ENCODE measurements around the gene PTTG1IP2.

DNA sequence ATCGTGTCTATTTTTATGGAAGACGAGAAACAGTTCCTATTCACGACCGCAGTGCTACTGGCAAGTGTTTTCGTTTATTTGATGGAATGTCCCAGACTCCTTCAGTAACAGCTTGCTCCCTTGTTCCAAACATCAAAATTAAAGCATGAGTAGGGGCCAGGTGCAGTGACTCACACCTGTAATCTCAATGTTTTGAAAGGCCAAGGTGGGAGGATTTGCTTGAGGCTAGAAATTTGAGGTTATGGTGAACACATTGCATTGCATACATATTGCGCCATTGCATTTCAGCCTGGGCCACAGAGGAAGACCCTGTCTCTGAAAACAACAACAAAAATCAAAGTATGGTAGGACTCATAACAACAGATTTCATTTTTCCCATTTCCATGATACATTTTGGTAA, 22.8 kb downstream of the PTTG1IP2 start:
- TF ChIP-seq, protein P1, sequence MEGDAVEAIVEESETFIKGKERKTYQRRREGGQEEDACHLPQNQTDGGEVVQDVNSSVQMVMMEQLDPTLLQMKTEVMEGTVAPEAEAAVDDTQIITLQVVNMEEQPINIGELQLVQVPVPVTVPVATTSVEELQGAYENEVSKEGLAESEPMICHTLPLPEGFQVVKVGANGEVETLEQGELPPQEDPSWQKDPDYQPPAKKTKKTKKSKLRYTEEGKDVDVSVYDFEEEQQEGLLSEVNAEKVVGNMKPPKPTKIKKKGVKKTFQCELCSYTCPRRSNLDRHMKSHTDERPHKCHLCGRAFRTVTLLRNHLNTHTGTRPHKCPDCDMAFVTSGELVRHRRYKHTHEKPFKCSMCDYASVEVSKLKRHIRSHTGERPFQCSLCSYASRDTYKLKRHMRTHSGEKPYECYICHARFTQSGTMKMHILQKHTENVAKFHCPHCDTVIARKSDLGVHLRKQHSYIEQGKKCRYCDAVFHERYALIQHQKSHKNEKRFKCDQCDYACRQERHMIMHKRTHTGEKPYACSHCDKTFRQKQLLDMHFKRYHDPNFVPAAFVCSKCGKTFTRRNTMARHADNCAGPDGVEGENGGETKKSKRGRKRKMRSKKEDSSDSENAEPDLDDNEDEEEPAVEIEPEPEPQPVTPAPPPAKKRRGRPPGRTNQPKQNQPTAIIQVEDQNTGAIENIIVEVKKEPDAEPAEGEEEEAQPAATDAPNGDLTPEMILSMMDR (IDR thresholded peaks at IDR 0.05) = no peak
- no peak for TF ChIP-seq POLR2A (IDR thresholded peaks at IDR 0.05)
